Islet of Langerhans (tissue), 1 donor: ENCODE measurements around the gene IKZF2.

Source experiments
- FAIRE-seq: peaks from one replicate; lab custom pipeline; 2011; peaks lifted over from hg19 to GRCh38; lab: Jason Lieb, UNC

The IKZF2 gene

GRCh38 chr2:213152888-213153287 is 1.5 kb upstream of the IKZF2 start:
- peak; percentile 17 for FAIRE-seq

DNA sequence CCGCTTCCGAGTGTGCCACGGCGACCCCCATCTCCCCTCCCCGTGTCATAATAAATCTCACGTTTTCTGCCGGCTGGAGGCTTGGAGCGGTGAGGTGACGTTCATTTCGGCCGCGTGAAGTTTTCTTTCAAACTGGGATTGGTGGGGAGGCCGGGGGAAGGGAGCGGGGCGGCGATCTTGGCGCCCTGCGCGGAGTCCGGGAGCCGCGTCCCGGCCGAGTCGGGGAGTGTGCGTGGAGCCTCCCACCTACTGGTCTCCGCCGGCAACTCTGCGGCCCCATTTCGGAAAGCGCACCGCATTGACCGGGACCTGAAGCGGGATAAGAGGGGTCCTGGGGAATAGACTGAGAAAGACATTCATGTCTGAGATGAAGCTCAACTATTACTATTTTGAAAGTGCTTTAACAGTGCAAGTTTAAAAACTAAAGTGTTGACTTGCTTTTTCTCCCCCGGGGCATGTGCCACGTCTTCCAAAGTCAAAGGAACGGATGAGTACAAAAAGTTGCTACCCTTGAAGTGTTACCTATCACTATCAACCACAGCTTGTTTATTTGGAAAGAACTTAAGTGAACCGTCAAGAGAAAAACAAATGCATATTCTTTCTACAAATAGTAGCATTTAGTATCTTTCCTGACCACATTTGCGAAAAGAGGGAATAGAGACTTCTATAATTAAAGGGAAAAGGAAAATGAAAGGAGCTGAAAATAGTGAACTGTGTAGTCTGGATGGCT is 818 bp upstream of the IKZF2 start:
- peak; percentile 85 for FAIRE-seq

DNA sequence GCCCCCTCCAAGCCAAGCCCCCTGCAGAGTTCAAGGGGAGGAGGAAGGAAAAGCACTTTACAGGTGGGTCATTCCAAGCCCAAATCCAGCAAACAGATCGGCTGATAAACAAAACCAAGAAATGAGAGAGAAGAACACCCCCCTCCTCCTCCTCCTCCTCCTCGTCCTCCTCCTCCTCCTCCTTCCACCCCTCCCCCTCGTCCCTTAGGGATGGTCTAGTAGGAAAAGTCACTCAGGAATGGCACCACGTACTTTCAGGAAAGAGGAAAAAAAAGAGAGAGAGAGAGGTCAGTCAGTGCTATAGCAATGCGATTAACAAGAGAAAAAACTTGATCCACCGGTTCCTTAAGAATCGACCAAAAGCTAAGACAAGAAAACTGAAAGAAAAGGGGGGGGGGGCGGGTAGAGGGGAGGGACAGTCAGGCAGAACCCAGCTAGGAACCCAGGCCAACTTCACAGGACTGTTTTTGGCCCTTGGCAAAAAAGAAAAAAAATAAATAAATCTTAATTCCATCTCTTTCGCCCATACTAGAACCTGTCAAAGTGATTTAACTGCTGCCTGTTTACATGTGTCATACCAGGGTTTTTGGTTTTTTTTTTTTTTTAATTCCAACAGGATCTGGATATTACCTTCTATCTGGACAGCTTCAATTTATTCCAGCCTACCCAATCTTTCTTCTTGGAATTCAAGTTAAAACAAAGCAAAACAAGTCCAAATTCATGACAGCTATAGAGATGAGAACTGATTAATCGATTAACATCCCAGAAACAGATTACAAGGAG is 906 bp downstream of the IKZF2 start:
- FAIRE-seq, result peak; percentile 43

DNA sequence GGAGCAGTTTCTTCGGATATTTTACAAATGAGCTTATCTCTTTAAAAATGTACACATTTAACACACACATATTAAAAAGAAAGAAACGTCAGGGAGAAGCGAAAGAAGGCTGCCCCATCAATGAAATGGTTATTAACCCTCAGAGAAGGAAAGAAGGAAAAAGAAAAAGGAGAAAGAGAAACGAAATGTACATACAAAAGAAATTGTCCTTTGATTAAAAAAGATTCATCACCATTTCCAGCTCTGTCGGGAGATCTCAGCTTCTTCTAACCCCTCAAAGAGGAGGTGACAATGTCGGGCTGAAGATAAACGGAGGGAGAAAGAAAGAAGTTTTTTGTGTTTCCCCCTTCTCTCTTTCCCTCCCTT is 1.5 kb downstream of the IKZF2 start:
- FAIRE-seq, result no peak

- FAIRE-seq, result no peak
Observed at GRCh38 chr2:213149294-213149875, 2.0 kb downstream of the IKZF2 start.

DNA sequence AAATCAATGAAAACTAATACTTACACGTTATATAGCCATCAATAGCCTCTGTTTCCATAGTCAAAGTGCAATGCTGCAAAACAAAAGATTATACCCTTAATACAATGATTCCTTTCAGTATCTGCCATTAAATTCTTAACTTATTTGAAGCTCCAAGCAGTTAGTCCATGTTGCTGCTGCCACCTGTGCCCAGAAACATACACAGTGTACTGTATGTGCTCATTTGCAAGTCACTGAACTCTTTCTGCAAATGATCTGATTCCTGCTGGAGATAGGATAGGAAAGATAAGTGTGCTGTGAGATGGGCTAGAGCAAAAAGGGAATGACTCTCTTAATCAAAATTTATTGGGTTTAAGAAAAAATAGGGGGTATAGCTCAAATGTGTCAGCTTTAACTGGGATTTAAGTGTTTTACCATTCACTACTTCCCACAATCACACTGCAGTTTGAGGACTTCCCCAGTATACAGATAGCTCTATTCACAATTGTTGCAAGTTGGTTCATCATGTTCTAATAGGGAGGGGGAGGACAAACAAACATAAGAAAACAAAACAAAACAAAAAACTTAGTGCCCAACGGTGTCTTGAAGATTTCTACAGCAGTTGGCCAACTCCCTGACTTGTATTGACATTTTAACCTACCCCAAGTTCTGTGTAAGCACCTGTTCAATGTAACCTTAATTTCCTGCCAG is 2.7 kb downstream of the IKZF2 start:
- FAIRE-seq, result no peak

GRCh38 chr2:213147538-213147937 is 3.9 kb downstream of the IKZF2 start:
- FAIRE-seq, result no peak

- FAIRE-seq, result no peak
Observed at GRCh38 chr2:213145715-213146242, 5.6 kb downstream of the IKZF2 start.

GRCh38 chr2:213137064-213137463 is 14.3 kb downstream of the IKZF2 start:
- no peak for FAIRE-seq

DNA sequence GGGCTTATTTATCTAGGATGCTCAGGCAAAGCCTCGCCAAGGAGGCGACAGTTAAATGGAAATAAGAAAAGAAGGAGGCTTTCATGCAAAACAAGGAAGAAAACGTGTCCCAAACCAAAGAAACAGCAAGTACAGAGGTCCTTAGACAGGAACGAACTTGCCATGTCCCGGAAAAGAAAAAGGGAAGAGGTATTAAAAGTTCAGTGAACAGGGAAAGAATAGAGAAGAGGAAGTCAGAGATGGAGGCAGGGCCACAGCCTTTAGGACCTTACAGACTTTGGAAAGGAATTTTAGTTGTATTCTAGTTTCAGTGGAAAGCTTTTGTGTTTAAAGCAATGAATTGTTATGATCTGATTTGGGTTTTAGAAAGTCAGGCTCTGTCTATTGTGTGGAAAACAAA is 22.1 kb downstream of the IKZF2 start:
- no peak for FAIRE-seq

GRCh38 chr2:213125646-213126347 is 25.6 kb downstream of the IKZF2 start:
- FAIRE-seq, result peak; percentile 78

GRCh38 chr2:213122725-213123124 is 28.7 kb downstream of the IKZF2 start:
- FAIRE-seq, result no peak

GRCh38 chr2:213121690-213122089 is 29.7 kb downstream of the IKZF2 start:
- no peak for FAIRE-seq

GRCh38 chr2:213119061-213119809 is 32.2 kb downstream of the IKZF2 start:
- FAIRE-seq, result no peak

- no peak for FAIRE-seq
Observed at GRCh38 chr2:213108308-213108707, 43.1 kb downstream of the IKZF2 start.

- no peak for FAIRE-seq
Observed at GRCh38 chr2:213107728-213108127, 43.7 kb downstream of the IKZF2 start.

GRCh38 chr2:213105212-213105611 is 46.2 kb downstream of the IKZF2 start:
- FAIRE-seq, result no peak

DNA sequence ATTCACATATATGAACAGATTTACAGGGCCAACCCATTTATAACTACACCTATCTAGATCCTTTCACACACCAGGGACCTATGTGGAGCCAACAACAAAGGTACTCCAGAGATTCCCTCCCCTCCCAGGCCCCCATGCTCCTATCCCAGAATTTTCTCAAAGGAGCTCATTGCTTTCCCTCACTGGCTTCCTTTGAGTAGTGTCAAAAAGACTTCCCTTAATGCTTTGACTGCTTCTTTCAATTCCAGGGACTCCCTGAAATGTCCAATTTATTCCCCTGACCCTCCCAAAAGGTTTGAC is 46.6 kb downstream of the IKZF2 start:
- no peak for FAIRE-seq

DNA sequence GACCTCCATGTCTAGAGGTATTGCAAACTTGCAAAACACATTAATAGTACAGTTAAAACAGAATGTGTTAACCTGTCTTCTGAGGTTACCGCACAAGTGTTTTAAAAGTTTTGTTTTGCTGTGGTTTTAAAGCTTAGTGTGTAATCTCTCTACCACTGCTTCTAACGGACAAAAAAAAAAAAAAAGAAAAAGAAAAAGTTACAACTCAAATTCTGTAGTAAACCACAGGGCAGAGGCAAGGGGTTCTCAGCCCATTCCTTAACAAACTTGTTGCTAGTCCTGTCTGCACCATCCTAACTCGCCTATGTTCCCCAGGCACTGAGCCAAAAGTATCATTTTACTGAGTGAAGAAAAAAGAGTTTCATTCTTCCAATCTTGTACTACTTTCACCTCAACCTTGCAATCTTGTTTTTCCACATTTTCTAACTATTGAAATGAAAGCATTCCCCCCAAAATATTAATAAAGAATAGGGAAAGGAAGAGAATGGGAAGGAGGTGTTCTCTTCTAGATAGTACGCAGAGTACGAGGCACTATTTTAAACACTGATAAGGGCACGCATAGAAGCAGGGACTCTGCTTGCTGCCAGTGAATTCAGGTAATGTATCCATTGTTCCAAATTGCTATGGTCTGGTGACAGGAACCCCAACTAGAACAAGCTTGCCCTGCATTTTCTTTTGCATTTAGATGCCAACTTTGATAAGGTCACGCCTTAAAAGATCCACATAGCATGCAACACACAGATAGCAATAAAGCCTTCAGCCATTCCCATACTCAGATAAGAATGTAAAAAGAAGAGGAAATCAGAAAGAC is 47.1 kb downstream of the IKZF2 start:
- FAIRE-seq, result no peak

- peak; percentile 91 for FAIRE-seq
Observed at GRCh38 chr2:213101692-213102460, 49.5 kb downstream of the IKZF2 start.
